K562 (cell line): ENCODE measurements around the gene VGLL4. TPM values are rescaled to one million over a fixed set of nuclear protein-coding genes. Genes with fewer than 3 reads are reported as not detected.

Experiments used
- ATAC-seq: fragments of 200-7000 bp; cut with Tn5 transposase; 3 replicates; pipeline ENCODE4 v1.9.1; 2020; ENCODE audit warnings: moderate library complexity
- BruUV-seq: library from RNA; stranded (reverse); fragments of 400-500 nt; replicated peaks from 2 replicates; lab custom pipeline; 2021; lab: Mats Ljungman, UMichigan
- CTCF ChIA-PET: fragments of 300-600 bp; formaldehyde crosslinking; extraction: SDS; loops from one replicate; lab custom pipeline; 2021; ENCODE audit warnings: low intra/inter-chr PET ratio; lab: Yijun Ruan, JAX
- POLR2A ChIA-PET: fragments of 300-600, 350-650 bp; sonication (Branson Sonifier 250); formaldehyde crosslinking; extraction: SDS; loops from one replicate; lab custom pipeline; 2021; ENCODE audit warnings: antibody characterized with exemption, inconsistent platforms; lab: Yijun Ruan, JAX
- DNase-seq, 4 experiments: peaks; one replicate each; pipeline versions ENCODE4 v3.0.0 to v3.0.0-alpha.2; 2011 to 2018; ENCODE audit warnings: low spot score in 3 of 4, mixed read lengths in 3 of 4; ENCODE audit errors: extremely low read depth in 1 of 4
- FAIRE-seq: peaks from 2 replicates; lab custom pipeline; 2011; peaks lifted over from hg19 to GRCh38; lab: Jason Lieb, UNC
- H2AFZ ChIP-seq: 2 replicates; pipeline ENCODE4 v1.6.0; 2011; ENCODE audit warnings: low read depth, low read length, control low read depth, inconsistent platforms
- H3K27ac ChIP-seq: fragments of 200-600 bp; 3 replicates; pipeline ENCODE4 v1.8.0; 2011; ENCODE audit warnings: low read depth, mild to moderate bottlenecking, control low read depth, inconsistent platforms, low read length, moderate library complexity, mixed read lengths; ENCODE audit errors: extremely low read depth
- H3K27me3 ChIP-seq, 2 experiments: fragments of 300-600 bp in 1 of 2; 2 replicates in 1 of 2; 3 replicates in 1 of 2; pipeline versions ENCODE4 v1.6.0 to v1.8.0; 2011; ENCODE audit warnings: inconsistent platforms in 2 of 2, low read length in 2 of 2, mild to moderate bottlenecking in 1 of 2, mixed read lengths in 1 of 2, moderate library complexity in 1 of 2; ENCODE audit not compliant: control insufficient read depth in 2 of 2, insufficient read depth in 2 of 2
- H3K36me3 ChIP-seq: fragments of 300-600 bp; 3 replicates; pipeline ENCODE4 v1.8.0; 2011; ENCODE audit warnings: mild to moderate bottlenecking, low read length, inconsistent platforms; ENCODE audit not compliant: control insufficient read depth, insufficient read depth
- H3K4me1 ChIP-seq, 2 experiments: fragments of 200-600 bp in 1 of 2; replicated peaks in 1 of 2; 2 replicates in 1 of 2; 3 replicates in 1 of 2; pipeline versions ENCODE4 v1.5.1 to v1.8.0; 2011; ENCODE audit warnings: inconsistent platforms in 2 of 2, low read length in 2 of 2, mild to moderate bottlenecking in 1 of 2, mixed read lengths in 1 of 2, moderate library complexity in 1 of 2; ENCODE audit not compliant: control insufficient read depth in 2 of 2, insufficient read depth in 2 of 2
- H3K4me2 ChIP-seq: 2 replicates; pipeline ENCODE4 v1.6.1; 2011; ENCODE audit warnings: low read length, control low read depth, inconsistent platforms, mixed read lengths; ENCODE audit not compliant: insufficient read depth
- H3K4me3 ChIP-seq: fragments of 200-600 bp; sonication (generic), shearing (Covaris generic); 2 replicates; pipeline ENCODE4 v1.5.1; 2016; ENCODE audit warnings: control low read depth, inconsistent platforms
- H3K79me2 ChIP-seq: fragments of 200-600 bp; 3 replicates; pipeline ENCODE4 v1.8.0; 2011; ENCODE audit warnings: low read length, inconsistent platforms; ENCODE audit not compliant: control insufficient read depth, insufficient read depth
- H3K9ac ChIP-seq, 2 experiments: 2 replicates each; pipeline versions ENCODE4 v1.6.0 to v1.6.1; 2011; ENCODE audit warnings: low read depth in 2 of 2, low read length in 2 of 2, control low read depth in 1 of 2, inconsistent platforms in 1 of 2, mild to moderate bottlenecking in 1 of 2, mixed read lengths in 1 of 2; ENCODE audit not compliant: insufficient read depth in 1 of 2
- H3K9me1 ChIP-seq: one replicate; pipeline ENCODE4 v1.6.0; 2011; ENCODE audit warnings: inconsistent platforms, mild to moderate bottlenecking, low read length, moderate library complexity; ENCODE audit not compliant: control insufficient read depth, insufficient read depth
- H3K9me3 ChIP-seq: replicated peaks from 2 replicates; pipeline ENCODE4 v1.5.1; 2011; ENCODE audit warnings: low read depth, low read length, inconsistent platforms; ENCODE audit not compliant: control insufficient read depth, insufficient read depth
- H4K20me1 ChIP-seq: replicated peaks from 2 replicates; pipeline ENCODE4 v1.6.1; 2011; ENCODE audit warnings: low read length, inconsistent platforms, mixed read lengths; ENCODE audit not compliant: control insufficient read depth, insufficient read depth
- CEBPG ChIP-seq, 3 experiments: fragments of 200-800 bp in 1 of 3; sonication (Bioruptor generic) in 1 of 3; sonication (generic) in 1 of 3; formaldehyde crosslinking in 1 of 3; IDR thresholded peaks in 2 of 3; conservative IDR thresholded peaks in 1 of 3; 2 replicates each; pipeline versions ENCODE4 v1.6.1 to v1.8.0; 2016 to 2022; ENCODE audit warnings: missing compliant biosample characterization in 2 of 3, missing genetic modification characterization in 2 of 3, mild to moderate bottlenecking in 1 of 3, missing genetic modification reagents in 1 of 3
- E2F1 ChIP-seq: sonication (generic); formaldehyde crosslinking; IDR thresholded peaks from 2 replicates; pipeline ENCODE4 v1.8.1; 2023; ENCODE audit warnings: mild to moderate bottlenecking, missing genetic modification reagents, moderate library complexity
- FOXK2 ChIP-seq, 2 experiments: fragments of 450-650 bp; IDR thresholded peaks in 1 of 2; conservative IDR thresholded peaks in 1 of 2; 2 replicates each; pipeline ENCODE4 v1.6.1; 2016; ENCODE audit warnings: low read depth in 2 of 2, mild to moderate bottlenecking in 1 of 2
- GTF2A2 ChIP-seq: IDR thresholded peaks from 2 replicates; pipeline ENCODE4 v1.6.1; 2016; ENCODE audit warnings: mild to moderate bottlenecking, missing genetic modification characterization, missing compliant biosample characterization
- LARP7 ChIP-seq: fragments of 450-650 bp; IDR thresholded peaks from 2 replicates; pipeline ENCODE4 v1.6.1; 2016
- NFATC3 ChIP-seq: fragments of 450-650 bp; IDR thresholded peaks from 2 replicates; pipeline ENCODE4 v1.6.1; 2017; ENCODE audit warnings: mild to moderate bottlenecking
- POLR2H ChIP-seq: IDR thresholded peaks from 2 replicates; pipeline ENCODE4 v1.6.1; 2016; ENCODE audit warnings: missing genetic modification characterization, low read depth, mild to moderate bottlenecking, control low read depth, missing compliant biosample characterization, moderate library complexity
- SNIP1 ChIP-seq: fragments of 450-650 bp; IDR thresholded peaks from 2 replicates; pipeline ENCODE4 v1.7.1; 2017; ENCODE audit warnings: low read depth, mild to moderate bottlenecking
- TAL1 ChIP-seq: fragments of 450-650 bp; IDR thresholded peaks from 2 replicates; pipeline ENCODE4 v1.6.1; 2016; ENCODE audit warnings: mild to moderate bottlenecking
- TSC22D4 ChIP-seq: fragments of 450-650 bp; IDR thresholded peaks from 2 replicates; pipeline ENCODE4 v1.6.1; 2016; ENCODE audit warnings: missing genetic modification characterization, missing biosample characterization, control low read depth
- WGBS: fragments of 100-300 bp; shearing (Covaris generic); methylation state at CpG from one replicate; pipeline ENCODE4 v1.1.6; 2016; ENCODE audit warnings: low coverage, mixed read lengths; ENCODE audit not compliant: insufficient coverage; ENCODE audit errors: missing lambda C conversion rate; 5-methylcytosine and 5-hydroxymethylcytosine counted together
- in situ Hi-C: fragments of 300-500 bp; cut with MboI; formaldehyde crosslinking; loops from 4 replicates; pipeline ENCODE4 v1.15.0; 2018; ENCODE audit warnings: inconsistent platforms, mixed read lengths
- intact Hi-C: fragments of 100-400 bp; cut with micrococcal nuclease; formaldehyde crosslinking; loops from 2 replicates; pipeline ENCODE4 v1.14.2; 2022
- polyA plus RNA-seq, 8 experiments: library from polyadenylated mRNA; depleted of rRNA in 4 of 8; stranded (reverse) in 5 of 8; unstranded in 3 of 8; fragments of >200 nt; fragmentation: Nextera tagmentation in 2 of 8; fragmentation: Illumina TruSeq in 1 of 8; extraction: Ambion mirVana in 2 of 8; extraction: Trizol in 1 of 8; gene quantifications; 2 replicates each; pipeline versions ENCODE4 v1.2.1 to v1.2.3, GENCODE V29; 2011 to 2014; ENCODE audit warnings: inconsistent platforms in 1 of 8, missing spikeins in 1 of 8
- total RNA-seq, 7 experiments: library from RNA; depleted of rRNA in 6 of 7; stranded (reverse); fragments of >200 nt in 6 of 7; fragmentation: Illumina TruSeq in 2 of 7; extraction: Trizol in 2 of 7; gene quantifications; 2 replicates each; pipeline versions ENCODE4 v1.2.1 to v1.2.3, GENCODE V29; 2011 to 2021; ENCODE audit warnings: low replicate concordance in 1 of 7
- TF ChIP-seq, protein P1 (sequence below), 2 experiments: fragments of 450-650 bp; formaldehyde crosslinking in 1 of 2; IDR thresholded peaks; 2 replicates each; pipeline versions ENCODE4 v1.4.0 to v1.6.1; 2014 to 2020; ENCODE audit warnings: mild to moderate bottlenecking in 2 of 2, borderline replicate concordance in 1 of 2, low read depth in 1 of 2

Gene VGLL4
- total and polyA plus RNA-seq, 9 of the 15 experiments (the other 6 are each of a cell fraction or from before 2014, with no cell fraction given) = 0.27 to 10.9 (median 8.6) TPM

DNA sequence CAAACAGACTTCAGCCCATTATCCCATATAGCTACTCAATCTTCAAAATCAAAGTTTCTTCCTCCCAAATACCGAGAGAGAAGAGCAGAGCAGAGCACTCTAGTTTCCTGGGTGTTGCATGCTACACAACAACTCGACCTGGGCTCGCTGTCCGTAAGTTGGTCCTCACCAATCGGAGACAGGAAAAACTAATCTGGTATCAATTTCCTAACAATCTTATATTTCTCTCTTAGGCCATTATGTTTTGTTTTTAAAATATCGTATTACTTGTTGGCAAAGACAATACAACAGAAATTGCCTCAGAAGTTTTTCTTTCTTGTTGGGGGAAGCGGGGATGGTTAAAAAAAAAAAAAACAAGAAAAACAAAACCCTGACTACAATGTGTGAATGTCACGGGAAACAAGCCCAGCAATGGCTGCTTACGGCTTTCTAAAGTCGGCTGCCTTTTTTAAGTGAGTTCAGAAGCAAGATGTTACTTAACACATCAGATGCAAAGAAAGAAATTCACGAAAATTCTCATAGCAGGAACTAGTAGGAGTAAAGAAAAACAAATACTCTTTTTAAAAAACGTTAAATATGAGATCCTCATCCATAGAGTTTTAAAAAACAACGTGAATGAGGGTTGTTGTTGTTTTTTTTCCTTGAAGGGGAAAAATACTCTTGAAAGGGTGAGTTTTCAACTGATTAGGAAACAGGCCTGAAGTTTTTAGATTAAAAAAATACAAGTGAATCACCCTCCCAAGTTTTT lies 1.9 kb downstream of the VGLL4 start (continued):
- TF ChIP-seq TSC22D4 (tag) (no peak), CEBPG (CRISPR knock-in tag; IDR thresholded peaks at IDR 0.05) (peak; percentile 30; the same call in 1 of the 2 replicates), CEBPG (tag; conservative IDR thresholded peaks at IDR 0.05 in 1 of 2, IDR thresholded peaks at IDR 0.05 in 1 of 2) (no peak), SNIP1 (no peak), E2F1 (CRISPR knock-in tag) (peak; percentile 41; the same call in 1 of the 2 replicates), TAL1 (no peak), GTF2A2 (tag) (no peak), POLR2H (tag) (peak; percentile 54), NFATC3 (no peak), LARP7 (no peak)

- H3K4me1 ChIP-seq = peaks cover 15 to 16% of the 10 kb centered on the region in 2 experiments
- H2AFZ ChIP-seq = peak overlapping the region; percentile 89; the same call in 1 of the 2 replicates
- CTCF ChIA-PET = no interaction called here
- DNase-seq (no peak), ATAC-seq (no peak), FAIRE-seq (no peak)
- no peaks in the 10 kb centered on the region for H3K9me1 ChIP-seq
- peak overlapping the region in 1 of 2 experiments; percentile 79; a peak in 2 of 4 replicates for H3K9ac ChIP-seq
- peaks cover 62% of the 10 kb centered on the region for H3K79me2 ChIP-seq
- no TSS peak for BruUV-seq
- POLR2A ChIA-PET = interaction anchor here (0.6 to 0.7 kb wide), 2 partner anchors 25 to 149 kb away, joined by 3 read pairs; no protein-coding TSS in a partner anchor
- intact Hi-C loops = loop anchor here (5.0 kb wide), 2 partner anchors 34 to 54 kb away; no protein-coding TSS in a partner anchor
- H4K20me1 ChIP-seq = no peaks in the 10 kb centered on the region
- H3K9me3 ChIP-seq = no peaks in the 10 kb centered on the region
- H3K27me3 ChIP-seq = no peaks in the 10 kb centered on the region
- H3K4me2 ChIP-seq = peak overlapping the region; percentile 85
- H3K27ac ChIP-seq = no peak overlapping the region
- 0% methylated on average over 2 of the region's 2 CpGs for WGBS
- TF ChIP-seq FOXK2 (conservative IDR thresholded peaks at IDR 0.05 in 1 of 2, IDR thresholded peaks at IDR 0.05 in 1 of 2; ENCODE audit: low read depth in 2 of 2) = peak in 1 of 2 experiments; percentile 48; a peak in 1 of 4 replicates
- TF ChIP-seq, protein P1, sequence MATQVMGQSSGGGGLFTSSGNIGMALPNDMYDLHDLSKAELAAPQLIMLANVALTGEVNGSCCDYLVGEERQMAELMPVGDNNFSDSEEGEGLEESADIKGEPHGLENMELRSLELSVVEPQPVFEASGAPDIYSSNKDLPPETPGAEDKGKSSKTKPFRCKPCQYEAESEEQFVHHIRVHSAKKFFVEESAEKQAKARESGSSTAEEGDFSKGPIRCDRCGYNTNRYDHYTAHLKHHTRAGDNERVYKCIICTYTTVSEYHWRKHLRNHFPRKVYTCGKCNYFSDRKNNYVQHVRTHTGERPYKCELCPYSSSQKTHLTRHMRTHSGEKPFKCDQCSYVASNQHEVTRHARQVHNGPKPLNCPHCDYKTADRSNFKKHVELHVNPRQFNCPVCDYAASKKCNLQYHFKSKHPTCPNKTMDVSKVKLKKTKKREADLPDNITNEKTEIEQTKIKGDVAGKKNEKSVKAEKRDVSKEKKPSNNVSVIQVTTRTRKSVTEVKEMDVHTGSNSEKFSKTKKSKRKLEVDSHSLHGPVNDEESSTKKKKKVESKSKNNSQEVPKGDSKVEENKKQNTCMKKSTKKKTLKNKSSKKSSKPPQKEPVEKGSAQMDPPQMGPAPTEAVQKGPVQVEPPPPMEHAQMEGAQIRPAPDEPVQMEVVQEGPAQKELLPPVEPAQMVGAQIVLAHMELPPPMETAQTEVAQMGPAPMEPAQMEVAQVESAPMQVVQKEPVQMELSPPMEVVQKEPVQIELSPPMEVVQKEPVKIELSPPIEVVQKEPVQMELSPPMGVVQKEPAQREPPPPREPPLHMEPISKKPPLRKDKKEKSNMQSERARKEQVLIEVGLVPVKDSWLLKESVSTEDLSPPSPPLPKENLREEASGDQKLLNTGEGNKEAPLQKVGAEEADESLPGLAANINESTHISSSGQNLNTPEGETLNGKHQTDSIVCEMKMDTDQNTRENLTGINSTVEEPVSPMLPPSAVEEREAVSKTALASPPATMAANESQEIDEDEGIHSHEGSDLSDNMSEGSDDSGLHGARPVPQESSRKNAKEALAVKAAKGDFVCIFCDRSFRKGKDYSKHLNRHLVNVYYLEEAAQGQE (IDR thresholded peaks at IDR 0.05; ENCODE audit: borderline replicate concordance) = no peak
- TF ChIP-seq, protein P1 (CRISPR knock-in tag; IDR thresholded peaks at IDR 0.05; ENCODE audit: low read depth) = no peak
- no peaks in the 10 kb centered on the region for H3K36me3 ChIP-seq
- in situ Hi-C loops = no loop called here
- H3K4me3 ChIP-seq = peak overlapping the region; percentile 59
Measured at GRCh38 chr3:11641316-11641682, 2.4 kb downstream of the VGLL4 start.
